ENCODE measurements around the gene MACROD2.

- TF ChIP-seq CTCF (IDR thresholded peaks at IDR 0.05) (no peak), POLR2A (IDR thresholded peaks at IDR 0.05) (no peak)
Measured at GRCh38 chr20:14984768-14985622, 989.7 kb downstream of the MACROD2 start.
